ENCODE data around the gene BBS9. TPM values are rescaled to one million over a fixed set of nuclear protein-coding genes. Genes with fewer than 3 reads are reported as not detected.

BBS9 gene
- total RNA-seq, 1 donor from 2014 or later: 16.2 TPM

GRCh38 chr7:33645104-33645503 is 515.7 kb downstream of the BBS9 start:
- H3K27ac Mint-ChIP-seq (ENCODE audit: unreplicated experiment): no peak overlapping the region
- no peaks in the 10 kb centered on the region for H3K36me3 Mint-ChIP-seq (ENCODE audit: low read depth)
- no peaks in the 10 kb centered on the region for H3K27me3 Mint-ChIP-seq (ENCODE audit: low read depth)
- no peak overlapping the region for H3K4me3 Mint-ChIP-seq
- DNase-seq (ENCODE audit: low read depth, low spot score): no peak
- H3K9me3 Mint-ChIP-seq: no peaks in the 10 kb centered on the region
- no peak for TF ChIP-seq CTCF (conservative IDR thresholded peaks at IDR 0.05)
- H3K4me1 Mint-ChIP-seq: no peaks in the 10 kb centered on the region

- H3K27ac Mint-ChIP-seq (ENCODE audit: unreplicated experiment): no peak overlapping the region
- H3K4me3 Mint-ChIP-seq: no peak overlapping the region
- H3K9me3 Mint-ChIP-seq: no peaks in the 10 kb centered on the region
- no peak for TF ChIP-seq CTCF (conservative IDR thresholded peaks at IDR 0.05)
- H3K36me3 Mint-ChIP-seq (ENCODE audit: low read depth): no peaks in the 10 kb centered on the region
- no peak for DNase-seq (ENCODE audit: low read depth, low spot score)
- no peaks in the 10 kb centered on the region for H3K27me3 Mint-ChIP-seq (ENCODE audit: low read depth)
- H3K4me1 Mint-ChIP-seq: no peaks in the 10 kb centered on the region
Measured at GRCh38 chr7:33646166-33646565, 516.8 kb downstream of the BBS9 start.

- Mint-ChIP-seq H3K36me3 (ENCODE audit: low read depth) (no peaks in the 10 kb centered on the region), H3K9me3 (no peaks in the 10 kb centered on the region), H3K27ac (ENCODE audit: unreplicated experiment) (no peak overlapping the region), H3K4me1 (no peaks in the 10 kb centered on the region), H3K27me3 (ENCODE audit: low read depth) (no peaks in the 10 kb centered on the region), H3K4me3 (no peak overlapping the region)
- TF ChIP-seq CTCF (conservative IDR thresholded peaks at IDR 0.05): no peak
- no peak for DNase-seq (ENCODE audit: low read depth, low spot score)
Measured at GRCh38 chr7:33646891-33647391, 517.6 kb downstream of the BBS9 start.

- no peak for TF ChIP-seq CTCF (conservative IDR thresholded peaks at IDR 0.05)
- no peak overlapping the region for H3K27ac Mint-ChIP-seq (ENCODE audit: unreplicated experiment)
- H3K4me1 Mint-ChIP-seq: no peaks in the 10 kb centered on the region
- no peak overlapping the region for H3K4me3 Mint-ChIP-seq
- no peaks in the 10 kb centered on the region for H3K36me3 Mint-ChIP-seq (ENCODE audit: low read depth)
- no peaks in the 10 kb centered on the region for H3K9me3 Mint-ChIP-seq
- no peak for DNase-seq (ENCODE audit: low read depth, low spot score)
- H3K27me3 Mint-ChIP-seq (ENCODE audit: low read depth): no peaks in the 10 kb centered on the region
Measured at GRCh38 chr7:33649476-33650441, 520.4 kb downstream of the BBS9 start.

GRCh38 chr7:33650828-33651227 is 521.5 kb downstream of the BBS9 start:
- no peak for TF ChIP-seq CTCF (conservative IDR thresholded peaks at IDR 0.05)
- no peaks in the 10 kb centered on the region for H3K9me3 Mint-ChIP-seq
- no peaks in the 10 kb centered on the region for H3K36me3 Mint-ChIP-seq (ENCODE audit: low read depth)
- DNase-seq (ENCODE audit: low read depth, low spot score): no peak
- no peak overlapping the region for H3K4me3 Mint-ChIP-seq
- H3K27me3 Mint-ChIP-seq (ENCODE audit: low read depth): no peaks in the 10 kb centered on the region
- no peaks in the 10 kb centered on the region for H3K4me1 Mint-ChIP-seq
- H3K27ac Mint-ChIP-seq (ENCODE audit: unreplicated experiment): no peak overlapping the region
